Activated CD8-positive, alpha-beta memory T cell treated with anti-CD3 and anti-CD28 coated beads for 1 hour (primary cell): ENCODE data around the gene NOL8.

Source experiments
- DNase-seq, 2 donors: peaks; one replicate each; pipeline ENCODE4 v3.0.0-alpha.2; 2020; ENCODE audit warnings: low read depth in 1 of 2; ENCODE audit errors: extremely low read depth in 1 of 2

NOL8 gene

GRCh38 chr9:92270511-92270910, 54.6 kb downstream of the NOL8 start:
- no peak for DNase-seq

GRCh38 chr9:92266486-92266885, 58.7 kb downstream of the NOL8 start:
- no peak for DNase-seq

GRCh38 chr9:92265154-92265553, 60.0 kb downstream of the NOL8 start:
- DNase-seq: no peak

- no peak for DNase-seq
Observed at GRCh38 chr9:92263131-92263530, 62.0 kb downstream of the NOL8 start.

- no peak for DNase-seq
Observed at GRCh38 chr9:92257327-92257726, 67.8 kb downstream of the NOL8 start.

- no peak for DNase-seq
Observed at GRCh38 chr9:92254381-92255337, 70.5 kb downstream of the NOL8 start.

- DNase-seq: no peak
Observed at GRCh38 chr9:92253656-92254055, 71.5 kb downstream of the NOL8 start.

GRCh38 chr9:92247981-92248380, 77.2 kb downstream of the NOL8 start:
- DNase-seq: no peak
